HuH-7 (cell line): ENCODE data around the gene SLC47A2.

Experiments used
- DNase-seq: peaks from one replicate; pipeline ENCODE4 v3.0.0; 2011; ENCODE audit warnings: low spot score

SLC47A2 gene

DNA sequence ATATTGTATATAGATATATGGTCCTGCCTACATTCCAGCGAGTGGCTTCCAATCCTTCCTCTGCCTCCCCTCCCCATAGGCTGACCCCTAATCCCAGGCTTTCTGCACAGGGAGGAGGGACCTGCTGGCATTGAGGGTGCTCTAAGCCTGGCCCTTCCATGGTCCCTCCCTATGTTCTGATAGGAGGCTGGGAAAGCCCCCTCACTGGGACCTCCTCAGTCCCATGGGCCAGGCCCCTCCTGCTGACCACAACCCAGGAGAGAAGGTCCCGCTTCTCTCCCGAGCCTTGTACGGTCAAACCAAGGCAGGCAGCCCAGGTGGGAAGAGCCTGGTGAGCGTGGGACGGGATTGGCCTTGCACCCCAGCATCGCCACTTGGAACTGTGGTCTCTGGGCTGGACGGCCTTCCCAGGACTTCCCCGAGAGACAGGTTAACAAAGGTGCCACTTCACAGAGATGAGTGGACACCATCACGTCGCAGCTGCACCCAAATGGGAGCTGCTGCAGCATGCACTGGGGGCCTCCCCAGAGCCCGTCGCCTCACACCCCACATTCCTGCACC lies 30.9 kb upstream of the SLC47A2 start:
- no peak for DNase-seq

DNA sequence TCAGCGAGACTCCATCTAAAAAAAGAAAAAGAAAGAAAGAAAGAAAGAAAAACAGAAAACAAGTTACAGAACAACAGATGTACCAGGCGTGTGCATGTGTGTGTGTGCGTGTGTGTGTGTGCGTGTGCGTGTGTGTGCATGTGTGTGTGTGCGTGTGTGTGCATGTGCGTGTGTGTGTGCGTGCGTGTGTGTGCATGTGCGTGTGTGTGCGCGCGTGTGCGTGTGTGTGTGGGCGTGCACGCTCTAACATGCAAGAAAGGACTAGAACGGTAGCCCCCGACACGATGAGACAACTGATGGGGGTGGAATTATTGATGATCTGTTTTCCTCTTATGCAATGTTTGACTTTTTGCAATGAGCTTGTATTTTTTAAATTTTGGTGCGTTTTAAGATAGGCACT lies 30.1 kb upstream of the SLC47A2 start:
- no peak for DNase-seq

DNA sequence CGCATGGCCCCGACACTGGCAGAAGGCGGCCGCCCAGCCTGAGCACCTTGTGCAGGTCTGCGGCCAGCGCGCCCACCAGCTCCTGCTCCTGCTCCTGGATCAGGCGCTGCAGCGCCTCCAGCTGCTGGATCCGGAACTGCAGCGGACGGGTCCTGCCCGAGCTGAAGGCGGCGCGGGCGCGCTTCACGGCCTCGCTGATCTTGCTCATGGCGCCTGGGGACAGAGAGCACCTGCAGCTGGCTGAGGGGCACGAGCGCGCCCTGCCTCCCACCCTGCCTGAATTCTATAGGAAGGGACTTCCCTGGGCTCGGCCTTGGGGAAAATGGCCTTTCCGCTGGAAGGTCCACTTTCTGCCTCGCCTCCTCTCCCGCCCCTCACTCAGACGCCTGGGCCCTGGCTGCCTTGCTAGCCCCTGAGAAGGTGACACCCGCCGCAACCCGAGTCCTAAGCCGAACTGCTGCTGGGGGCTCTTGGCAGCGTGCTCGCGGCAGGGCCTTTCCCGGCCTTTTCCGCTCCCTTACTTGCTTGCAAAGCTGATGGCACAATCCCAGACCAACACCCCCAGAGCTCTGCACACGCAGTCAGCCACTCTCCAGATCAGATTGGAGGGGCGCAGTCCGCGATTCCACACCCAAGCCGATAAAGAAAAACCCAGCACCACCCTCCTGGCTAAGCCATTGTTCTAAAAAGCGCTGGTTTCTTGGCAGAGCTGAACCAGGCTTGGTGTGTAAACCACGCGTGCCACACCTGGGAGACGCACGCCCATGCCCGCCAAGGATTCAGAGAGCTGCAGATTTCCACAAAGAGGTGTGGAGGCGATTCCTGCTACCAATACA lies 28.8 kb upstream of the SLC47A2 start:
- peak; percentile 81 for DNase-seq

DNA sequence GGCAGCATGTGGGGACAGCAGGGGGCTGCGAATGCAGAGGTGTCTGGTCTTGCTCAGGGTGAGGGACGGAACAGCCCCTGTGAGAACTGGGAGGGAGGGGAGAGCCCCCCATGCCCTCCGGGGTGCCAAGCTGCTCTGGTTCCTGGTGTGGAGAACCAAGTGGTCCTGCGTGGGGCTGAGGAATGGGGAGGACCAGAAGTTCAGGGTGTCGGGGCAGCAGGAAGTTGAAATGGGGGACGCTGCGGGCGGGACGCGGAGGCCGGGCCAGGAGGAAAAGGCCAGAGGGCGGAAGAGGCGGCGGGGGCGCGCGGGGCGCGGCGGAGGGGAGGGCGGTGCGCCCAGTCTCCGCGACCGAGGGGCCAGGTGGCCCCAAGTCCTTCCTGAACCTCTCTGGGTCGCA lies 28.1 kb upstream of the SLC47A2 start:
- DNase-seq, result peak; percentile 36

DNA sequence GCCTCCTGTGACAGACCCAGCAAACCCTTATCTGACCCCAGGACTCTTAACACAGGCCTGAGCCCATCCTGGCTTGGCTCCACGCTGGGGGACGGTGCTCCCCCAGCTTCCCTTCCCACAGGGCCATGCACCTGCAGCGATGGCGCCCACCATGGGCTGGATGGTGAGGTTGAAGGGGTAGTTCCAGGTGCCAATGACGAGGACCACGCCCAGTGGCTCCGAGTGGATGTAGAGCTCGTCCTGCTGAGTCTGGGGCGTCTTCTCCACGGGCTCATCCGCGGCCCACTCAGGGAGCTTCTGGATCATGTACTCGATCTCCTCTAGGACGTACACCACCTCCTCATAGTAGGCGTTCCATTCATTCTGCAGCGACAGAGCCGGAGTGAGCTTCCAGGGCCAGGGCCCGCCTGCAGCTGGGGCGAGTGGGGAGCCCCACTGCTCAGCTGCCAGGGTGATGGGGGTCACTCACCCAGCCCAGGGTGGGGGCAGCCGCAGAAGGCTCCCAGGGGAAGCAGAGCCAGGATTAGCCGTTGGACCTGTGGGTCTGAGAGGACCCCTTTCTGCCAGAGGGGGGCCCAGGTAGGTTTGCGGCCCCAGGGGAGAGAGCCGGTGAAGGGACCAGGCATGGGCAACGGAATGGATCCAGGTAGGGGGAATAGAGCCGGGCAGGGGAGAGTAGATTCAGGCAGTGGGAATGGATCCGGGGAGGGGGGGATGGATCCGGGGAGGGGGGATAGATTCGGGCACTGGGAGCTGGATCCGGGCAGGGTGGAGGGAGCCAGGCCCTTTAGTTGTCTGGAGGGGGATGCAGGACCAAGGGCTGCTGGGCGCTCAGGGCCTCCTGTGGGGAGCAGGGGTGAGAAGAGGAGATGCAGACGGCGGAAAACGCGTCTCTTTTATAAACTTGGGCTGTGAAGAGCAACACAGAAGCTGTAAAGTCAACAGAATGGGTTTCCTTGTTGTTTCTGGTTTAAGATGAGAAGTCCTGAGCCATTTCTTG lies 27.0 kb upstream of the SLC47A2 start:
- DNase-seq, result no peak

DNA sequence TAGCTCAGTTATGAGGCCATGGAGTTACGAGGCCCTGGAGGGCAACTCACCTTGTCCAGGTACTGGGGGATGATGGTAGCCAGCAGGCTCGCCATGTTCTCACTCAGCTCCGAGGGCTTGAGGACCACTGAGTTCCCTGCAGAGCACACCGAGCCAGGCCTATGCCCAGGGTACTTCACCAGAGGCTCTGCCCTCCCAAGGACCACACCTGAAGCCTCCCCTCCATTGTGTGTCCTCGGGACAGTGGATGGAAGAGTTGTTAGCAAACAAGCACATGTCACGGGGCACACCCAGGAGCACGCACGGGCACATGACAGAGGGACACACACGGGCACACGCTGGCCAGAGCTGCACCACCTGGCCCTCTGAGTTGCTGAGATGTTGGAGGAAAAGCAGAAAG lies 26.1 kb upstream of the SLC47A2 start:
- no peak for DNase-seq

DNA sequence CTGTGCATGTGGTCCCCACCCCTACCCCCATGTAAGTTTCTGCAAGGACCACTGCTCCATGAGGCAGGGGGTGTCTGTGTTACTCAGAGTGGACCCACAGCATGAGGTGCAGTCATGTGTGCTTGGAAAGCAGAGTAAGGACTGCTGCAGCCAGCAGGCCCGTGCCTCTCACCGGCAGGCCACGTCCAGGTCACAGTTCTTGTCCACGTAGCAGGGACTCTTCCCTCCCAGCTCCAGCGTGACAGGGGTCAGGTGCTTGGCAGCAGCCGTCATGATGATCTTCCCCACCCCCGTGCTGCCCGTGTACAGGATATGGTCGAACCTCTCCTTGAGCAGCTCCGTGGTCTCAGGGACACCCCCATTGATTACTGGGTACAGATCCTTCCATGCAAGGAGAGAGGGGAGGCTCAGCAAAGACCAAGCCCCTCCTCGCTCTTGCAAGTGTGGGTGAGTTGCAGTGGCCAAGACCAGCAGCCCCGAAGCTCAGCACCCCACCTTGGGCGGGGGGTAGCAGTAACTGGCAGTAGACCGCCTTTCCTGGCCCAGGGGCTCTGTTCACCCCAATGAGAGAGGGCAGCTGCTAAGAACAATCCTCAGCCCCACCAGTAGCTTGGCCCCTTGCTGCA lies 25.6 kb upstream of the SLC47A2 start:
- no peak for DNase-seq

DNA sequence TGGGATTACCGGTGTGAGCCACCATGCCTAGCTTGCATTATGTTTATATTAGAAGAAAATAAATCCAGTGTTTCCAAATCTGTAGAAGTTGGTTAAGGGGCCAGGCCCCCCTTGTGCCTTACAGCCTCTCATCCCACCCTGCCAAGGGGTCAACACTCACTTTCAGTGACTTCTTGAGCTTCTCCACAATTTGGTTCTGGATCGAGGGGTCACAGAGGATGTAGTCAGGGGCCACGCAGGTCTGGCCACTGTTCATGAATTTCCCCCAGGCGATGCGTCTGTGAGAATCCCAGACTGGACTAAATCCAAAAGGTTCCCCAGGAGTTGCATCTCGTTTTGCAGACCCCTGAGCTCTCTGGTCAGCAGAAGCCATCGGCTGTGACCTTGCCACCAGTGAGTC lies 24.5 kb upstream of the SLC47A2 start:
- no peak for DNase-seq

DNA sequence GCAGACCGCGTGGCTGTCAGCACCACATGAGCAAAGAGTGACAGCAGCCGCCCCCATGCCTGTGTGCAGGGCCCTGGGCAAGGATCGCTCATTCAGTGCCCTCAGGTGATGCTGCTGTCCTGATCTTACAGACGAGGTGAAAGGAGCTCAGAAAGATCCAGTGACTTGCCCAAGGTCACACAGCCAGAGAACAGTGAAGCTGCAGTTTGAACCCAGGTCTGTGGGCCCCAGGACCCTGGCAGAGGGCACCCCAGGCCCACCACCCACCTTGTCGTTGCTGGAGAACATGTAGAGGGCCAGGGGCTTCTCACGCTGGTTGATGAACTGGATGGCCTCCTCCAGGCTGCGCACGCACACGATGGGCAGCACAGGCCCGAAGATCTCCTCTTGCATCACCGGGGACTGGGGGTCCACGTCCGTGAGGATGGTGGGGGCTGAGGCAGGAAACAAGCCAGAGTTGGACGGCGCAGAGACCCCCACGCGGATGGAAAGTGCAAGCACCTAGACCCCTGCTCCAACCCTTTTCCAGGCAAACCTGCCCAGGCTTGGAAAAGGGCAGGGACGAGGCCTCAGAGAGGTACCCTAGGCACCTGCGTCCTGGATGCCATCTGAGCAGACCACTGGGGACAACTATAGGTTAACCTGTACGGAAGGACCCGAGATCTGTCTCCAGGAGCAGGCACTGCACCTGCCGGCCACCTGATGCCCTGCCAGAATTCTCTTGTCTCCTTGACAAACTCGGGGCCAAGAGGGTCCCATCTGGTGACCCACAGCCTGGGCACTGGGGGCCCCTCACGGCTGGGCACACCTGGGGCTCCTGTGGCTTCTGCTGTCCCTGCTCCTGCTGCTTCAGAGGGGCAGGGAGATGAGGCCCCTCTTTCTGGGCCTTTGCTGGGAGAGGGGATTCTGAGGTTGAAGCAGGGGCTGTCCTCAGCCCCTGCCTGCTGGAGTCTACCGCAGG lies 23.1 kb upstream of the SLC47A2 start:
- no peak for DNase-seq

DNA sequence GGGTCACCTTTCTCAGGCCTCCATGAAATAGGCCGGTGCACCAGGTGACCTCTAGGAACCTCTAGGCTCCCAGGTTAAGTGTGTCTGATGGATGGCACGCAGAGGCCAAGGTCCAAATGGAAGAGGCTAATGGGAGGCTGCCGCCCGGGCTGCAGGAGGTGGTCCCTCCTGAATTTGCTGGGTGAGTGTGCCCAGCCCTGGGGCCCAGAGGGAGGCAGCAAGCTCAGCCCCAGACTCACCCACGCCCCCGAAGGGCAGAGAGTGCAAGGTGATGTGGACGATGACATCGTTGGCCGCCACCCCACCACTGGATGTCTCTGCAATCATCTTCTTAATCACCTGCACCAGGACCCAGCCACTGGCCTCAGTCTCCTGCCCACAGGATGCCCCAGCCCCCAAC lies 22.4 kb upstream of the SLC47A2 start:
- no peak for DNase-seq

DNA sequence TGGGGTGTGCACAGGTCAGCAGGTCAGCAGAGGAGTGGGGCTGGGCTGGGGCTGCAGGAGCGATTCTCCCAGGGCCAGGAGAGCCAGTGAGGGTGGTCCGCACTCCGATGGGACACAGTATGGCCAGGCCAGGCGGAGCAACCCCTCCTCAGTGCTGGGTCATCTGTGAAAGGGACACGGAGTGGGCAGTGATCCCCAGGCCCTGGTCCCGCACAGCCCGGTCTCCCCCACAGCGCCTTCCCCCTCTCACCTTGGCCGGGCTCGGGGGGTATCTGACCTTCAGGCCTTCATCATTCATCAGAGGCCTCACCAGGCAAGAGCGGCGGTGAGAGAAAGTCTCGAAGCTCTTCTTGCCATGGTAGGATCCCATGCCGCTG lies 21.7 kb upstream of the SLC47A2 start:
- no peak for DNase-seq

DNA sequence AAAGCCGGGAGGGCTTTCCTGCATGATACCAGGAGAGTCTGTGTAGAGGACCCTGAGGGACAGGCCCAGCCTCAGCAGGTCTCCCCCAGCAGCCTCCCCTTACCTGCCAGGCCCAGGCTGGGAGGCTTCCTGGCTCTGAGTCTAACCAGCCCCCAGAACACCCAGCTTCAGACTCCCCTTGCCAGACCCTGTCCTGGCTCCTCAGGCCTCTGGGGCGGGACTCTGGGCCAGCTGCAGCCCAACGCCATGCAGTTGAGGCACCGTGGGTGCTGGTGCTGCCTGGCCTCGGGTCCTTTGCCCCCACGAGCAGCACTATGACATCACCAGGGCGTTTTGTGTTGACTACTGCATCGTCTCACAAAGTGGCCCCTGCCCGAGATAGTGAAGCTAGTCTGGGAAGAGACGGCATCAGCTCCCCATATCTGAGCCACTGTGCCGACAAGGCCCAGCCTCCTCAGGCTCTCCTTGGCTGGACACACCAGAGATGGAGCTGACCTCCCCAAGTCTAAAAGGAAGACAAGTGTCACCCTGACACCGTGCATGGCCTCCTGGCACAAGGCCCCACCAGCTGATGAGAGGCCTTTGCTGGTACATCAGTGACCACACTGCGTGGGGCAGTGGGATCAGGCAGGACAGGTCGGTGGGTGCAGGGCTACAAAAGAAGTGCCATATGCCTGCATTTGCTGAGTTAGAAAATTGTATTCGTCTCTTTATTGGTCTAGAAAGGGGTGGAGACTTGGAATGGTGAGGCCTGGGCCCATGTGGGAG lies 21.1 kb upstream of the SLC47A2 start:
- no peak for DNase-seq

DNA sequence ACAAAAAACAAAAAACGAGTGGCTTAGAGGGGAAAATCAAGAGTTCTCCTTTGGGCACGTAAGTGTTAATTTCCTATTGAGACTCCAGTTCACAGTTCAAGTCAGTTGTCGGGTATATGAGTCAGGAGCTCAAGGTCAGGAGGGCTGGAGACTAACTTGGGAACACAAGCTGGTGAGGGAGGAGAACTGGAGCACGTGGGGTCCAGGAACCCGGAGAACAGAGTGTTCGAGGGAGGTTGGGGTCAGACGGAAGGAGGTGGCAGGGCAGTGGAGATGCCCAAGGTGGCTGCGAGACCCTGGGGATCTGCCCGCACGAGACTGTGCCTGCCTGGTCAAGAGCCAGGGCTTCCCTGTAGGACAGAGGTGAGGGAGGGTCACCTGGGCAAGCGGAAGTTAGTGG lies 19.7 kb upstream of the SLC47A2 start:
- DNase-seq, result no peak

DNA sequence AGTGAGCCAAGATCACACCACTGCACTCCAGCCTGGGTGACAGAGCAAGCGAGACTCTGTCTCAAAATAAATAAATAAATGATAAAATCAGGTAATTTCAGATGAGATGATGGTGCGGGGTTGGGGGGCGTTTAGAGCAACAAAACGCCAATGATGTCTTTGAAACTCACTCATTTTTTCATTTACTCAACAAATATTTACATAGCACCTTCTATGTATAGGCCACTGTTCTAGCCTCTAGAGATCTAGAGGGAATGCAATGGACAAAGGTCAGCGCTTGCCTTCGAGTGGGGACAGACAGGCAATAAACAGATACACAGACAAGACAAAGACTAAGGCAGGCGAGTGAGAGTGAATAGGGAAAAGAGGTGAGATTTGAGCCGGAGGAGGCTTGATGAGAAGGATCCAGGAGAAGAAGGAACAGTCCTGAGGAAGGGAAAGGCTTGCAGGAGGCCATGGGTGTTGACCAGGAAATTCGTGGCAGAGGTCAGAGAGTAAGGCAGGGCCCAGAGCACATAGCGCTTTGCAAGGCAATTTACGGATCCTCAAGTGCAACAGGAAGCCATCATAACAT lies 17.7 kb upstream of the SLC47A2 start:
- DNase-seq, result peak; percentile 89

DNA sequence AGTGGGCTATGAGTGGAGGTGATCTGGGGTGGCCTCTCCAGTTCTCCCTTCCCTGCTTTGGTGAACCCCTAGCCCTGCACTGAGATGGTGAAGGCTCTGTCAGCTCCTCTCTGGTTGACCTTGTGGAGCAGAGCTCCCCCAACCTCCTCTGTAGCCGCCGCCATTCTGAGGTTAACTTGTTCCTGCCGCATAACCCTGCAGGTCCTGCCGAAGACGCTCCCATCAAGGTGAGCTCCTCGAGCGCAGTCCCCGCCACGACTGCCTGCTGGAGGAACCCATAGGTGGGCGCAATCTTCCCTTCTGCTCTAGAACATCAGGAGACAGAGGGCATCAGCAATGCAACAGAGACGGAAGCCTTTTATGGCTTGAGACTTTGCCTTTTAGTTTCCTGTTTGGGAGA lies 15.2 kb upstream of the SLC47A2 start:
- no peak for DNase-seq

DNA sequence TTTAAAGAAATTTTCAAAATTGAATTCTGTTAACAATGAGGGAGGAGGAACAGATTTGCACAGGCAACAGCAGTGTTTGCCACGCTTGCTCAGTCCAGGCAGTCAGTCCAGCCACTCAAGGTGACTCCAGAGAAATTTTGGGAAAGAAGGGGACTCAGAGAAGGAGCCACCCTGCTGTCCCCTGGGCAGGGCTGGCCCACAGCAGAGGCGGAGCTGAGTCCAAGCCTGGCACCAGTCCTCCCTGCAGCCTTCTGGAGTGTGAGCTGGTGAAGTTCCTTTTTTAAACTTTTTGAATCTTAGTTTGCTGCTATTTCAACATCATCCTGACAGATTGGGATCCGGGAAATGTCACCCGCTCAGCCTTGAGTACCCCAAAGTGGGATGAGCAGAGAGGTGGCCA lies 14.5 kb upstream of the SLC47A2 start:
- no peak for DNase-seq

DNA sequence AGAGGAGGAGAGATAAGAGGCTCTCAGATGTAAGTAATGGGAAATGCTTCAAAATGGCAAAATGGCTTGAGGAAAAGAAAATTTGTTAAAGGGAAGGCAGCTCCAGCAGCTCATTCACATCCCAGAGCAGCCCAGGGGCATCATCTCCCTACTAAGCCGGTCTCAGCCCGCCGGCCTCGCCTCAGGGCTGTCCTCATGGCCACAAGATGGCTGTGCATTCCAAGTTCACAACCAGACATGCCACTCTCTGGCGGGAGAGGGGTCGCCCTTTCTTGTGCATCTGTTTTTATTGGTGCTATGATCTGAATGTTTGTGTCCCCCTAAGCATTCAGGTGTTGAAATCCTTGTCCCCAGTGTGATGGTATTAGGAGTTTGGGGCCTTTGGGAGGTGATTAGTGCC lies 13.5 kb upstream of the SLC47A2 start:
- no peak for DNase-seq

DNA sequence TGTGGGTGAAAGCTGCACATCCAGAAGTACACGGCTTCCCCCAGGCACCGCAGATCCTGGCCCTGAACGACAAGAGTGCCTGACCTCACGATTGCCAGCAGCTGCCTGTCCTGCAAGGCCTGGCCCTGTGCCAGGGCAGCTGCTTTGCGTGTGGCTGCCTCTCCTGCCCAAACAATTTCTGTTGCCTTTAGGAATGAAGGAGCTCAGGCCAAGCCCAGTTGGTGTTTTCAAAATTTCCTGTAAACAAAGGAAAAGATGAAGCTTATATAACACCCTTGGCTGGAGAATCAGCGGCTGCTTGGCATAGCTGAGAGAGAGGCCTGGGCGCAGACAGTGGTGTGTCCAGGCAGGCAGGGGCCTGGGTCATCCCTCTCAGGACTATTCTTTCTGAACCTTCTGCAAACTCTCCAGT lies 11.7 kb upstream of the SLC47A2 start:
- no peak for DNase-seq

DNA sequence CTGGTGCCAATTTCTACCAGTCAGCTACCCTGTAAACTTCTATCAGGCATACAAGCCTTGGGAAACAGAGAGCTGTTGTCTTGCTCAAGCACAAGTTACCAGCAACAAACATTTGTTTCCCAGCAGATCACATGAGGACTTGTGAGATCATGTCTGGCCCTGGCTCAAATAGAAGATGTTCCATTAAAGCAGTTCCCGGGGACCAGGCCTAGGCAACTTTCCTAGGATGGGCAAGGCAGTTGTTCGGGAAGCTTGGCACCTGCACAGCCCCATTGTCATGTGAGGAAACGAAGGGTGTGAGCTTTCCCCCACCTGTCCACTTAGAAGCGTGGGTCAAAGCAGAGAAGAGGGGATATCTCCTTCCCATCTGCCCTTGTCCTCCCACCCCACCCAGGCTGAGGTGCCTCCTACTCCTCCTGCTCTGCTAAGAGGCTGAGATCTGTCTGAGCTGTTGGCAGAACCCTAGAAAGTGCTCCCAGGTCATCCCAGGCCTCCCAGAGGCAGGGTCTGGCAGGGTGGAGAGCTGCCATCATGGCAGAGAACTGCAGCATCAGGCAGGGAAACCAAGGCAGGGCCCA lies 11.2 kb upstream of the SLC47A2 start:
- no peak for DNase-seq
